IMR-90 (cell line): ENCODE results near the gene MMEL1. TPM values are rescaled to one million over a fixed set of nuclear protein-coding genes. Genes with fewer than 3 reads are reported as not detected.
A peak's percentile ranks its signal among the peaks of the same experiment; 100 is the strongest.

Source experiments
- ATAC-seq: fragments of 200-7000 bp; cut with Tn5 transposase; 2 replicates; pipeline ENCODE4 v1.9.1; 2020; ENCODE audit warnings: low read depth, mild to moderate bottlenecking, moderate library complexity
- BruUV-seq: library from RNA; stranded (reverse); fragments of 400-500 nt; replicated peaks from 2 replicates; lab custom pipeline; 2021; lab: Mats Ljungman, UMichigan
- CTCF ChIA-PET: fragments of 300-600 bp; formaldehyde crosslinking; extraction: SDS; loops from one replicate; lab custom pipeline; 2021; ENCODE audit warnings: antibody characterized with exemption; lab: Yijun Ruan, JAX
- POLR2A ChIA-PET: fragments of 300-600 bp; sonication (Branson Sonifier 250); formaldehyde crosslinking; loops from one replicate; lab custom pipeline; 2022; ENCODE audit warnings: antibody characterized with exemption; ENCODE audit not compliant: unreplicated experiment; lab: Charles Lee
- DNase-seq: peaks from one replicate; pipeline ENCODE4 v3.0.0; 2013
- H2AFZ ChIP-seq: replicated peaks from 2 replicates; pipeline ENCODE3; 2013; ENCODE audit warnings: low read length, mild to moderate bottlenecking; ENCODE audit not compliant: poor library complexity
- H2AK5ac ChIP-seq: 2 replicates; pipeline ENCODE4 v1.6.1; 2013; ENCODE audit warnings: low read depth, low read length, inconsistent platforms
- H2AK9ac ChIP-seq: replicated peaks from 2 replicates; pipeline ENCODE3; 2013; ENCODE audit warnings: mild to moderate bottlenecking, low read depth, low read length, moderate library complexity; ENCODE audit not compliant: poor library complexity
- H2BK120ac ChIP-seq: 2 replicates; pipeline ENCODE4 v1.6.1; 2013; ENCODE audit warnings: low read depth, low read length, inconsistent platforms
- H2BK15ac ChIP-seq: 3 replicates; pipeline ENCODE4 v1.6.1; 2013; ENCODE audit warnings: low read depth, low read length, inconsistent platforms
- H2BK20ac ChIP-seq: 2 replicates; pipeline ENCODE4 v1.6.1; 2013; ENCODE audit warnings: low read depth, mild to moderate bottlenecking, inconsistent platforms, low read length, moderate library complexity
- H2BK5ac ChIP-seq: 2 replicates; pipeline ENCODE4 v1.6.1; 2013; ENCODE audit warnings: mild to moderate bottlenecking, low read depth, low read length, inconsistent platforms; ENCODE audit not compliant: poor library complexity, severe bottlenecking
- H3K14ac ChIP-seq: replicated peaks from 2 replicates; pipeline ENCODE4 v1.6.1; 2013; ENCODE audit warnings: low read depth, low read length, inconsistent platforms
- H3K18ac ChIP-seq: 2 replicates; pipeline ENCODE4 v1.6.1; 2013; ENCODE audit warnings: low read depth, low read length, control low read depth
- H3K23ac ChIP-seq: 2 replicates; pipeline ENCODE4 v1.6.1; 2013; ENCODE audit warnings: low read depth, low read length, inconsistent platforms
- H3K27ac ChIP-seq: 2 replicates; pipeline ENCODE4 v1.5.1; 2013; ENCODE audit warnings: mild to moderate bottlenecking, control low read depth, low read length; ENCODE audit not compliant: insufficient read depth
- H3K27me3 ChIP-seq: 2 replicates; pipeline ENCODE4 v1.6.1; 2013; ENCODE audit warnings: low read length; ENCODE audit not compliant: control insufficient read depth, insufficient read depth
- H3K36me3 ChIP-seq: 2 replicates; pipeline ENCODE4 v1.6.1; 2013; ENCODE audit warnings: low read length, mixed read lengths; ENCODE audit not compliant: control insufficient read depth, insufficient read depth
- H3K4ac ChIP-seq: 2 replicates; pipeline ENCODE4 v1.6.1; 2013; ENCODE audit warnings: low read depth, low read length, inconsistent platforms
- H3K4me1 ChIP-seq: 2 replicates; pipeline ENCODE4 v1.6.1; 2013; ENCODE audit warnings: low read length, mixed read lengths; ENCODE audit not compliant: control insufficient read depth, insufficient read depth
- H3K4me2 ChIP-seq: 2 replicates; pipeline ENCODE4 v1.6.1; 2013; ENCODE audit warnings: low read depth, mild to moderate bottlenecking, control low read depth, low read length, moderate library complexity
- H3K4me3 ChIP-seq: 2 replicates; pipeline ENCODE4 v1.5.1; 2013; ENCODE audit warnings: low read depth, mild to moderate bottlenecking, control low read depth, low read length, moderate library complexity; ENCODE audit not compliant: insufficient read depth
- H3K56ac ChIP-seq: 2 replicates; pipeline ENCODE4 v1.6.1; 2013; ENCODE audit warnings: low read length, inconsistent platforms; ENCODE audit not compliant: insufficient read depth; ENCODE audit errors: extremely low read depth
- H3K79me1 ChIP-seq, 2 experiments: 2 replicates each; pipeline ENCODE4 v1.6.1; 2013; ENCODE audit warnings: low read length in 2 of 2, inconsistent platforms in 1 of 2, low read depth in 1 of 2
- H3K9ac ChIP-seq: 2 replicates; pipeline ENCODE4 v1.6.1; 2013; ENCODE audit warnings: low read depth, low read length, control low read depth
- H3K9me1 ChIP-seq: 2 replicates; pipeline ENCODE4 v1.6.1; 2013; ENCODE audit warnings: low read length, inconsistent platforms; ENCODE audit not compliant: insufficient read depth
- H3K9me3 ChIP-seq: 2 replicates; pipeline ENCODE4 v1.6.1; 2013; ENCODE audit warnings: low read length; ENCODE audit not compliant: control insufficient read depth, insufficient read depth
- H4K20me1 ChIP-seq: 2 replicates; pipeline ENCODE4 v1.6.1; 2013; ENCODE audit warnings: low read length, inconsistent platforms; ENCODE audit not compliant: insufficient read depth
- H4K5ac ChIP-seq: 2 replicates; pipeline ENCODE4 v1.6.1; 2013; ENCODE audit warnings: mild to moderate bottlenecking, low read depth, low read length, control low read depth
- H4K8ac ChIP-seq, 2 experiments: 2 replicates each; pipeline ENCODE4 v1.6.1; 2013; ENCODE audit warnings: low read depth in 2 of 2, low read length in 2 of 2, control low read depth in 1 of 2, inconsistent platforms in 1 of 2
- H4K91ac ChIP-seq: 2 replicates; pipeline ENCODE4 v1.6.1; 2013; ENCODE audit warnings: low read depth, low read length, inconsistent platforms; ENCODE audit not compliant: insufficient read depth
- MAFK ChIP-seq: IDR thresholded peaks from 2 replicates; pipeline ENCODE4 v1.6.1; 2012; ENCODE audit warnings: low read depth, low read length, improper control_type of control experiment
- MAZ ChIP-seq: IDR thresholded peaks from 2 replicates; pipeline ENCODE4 v1.6.1; 2012; ENCODE audit warnings: low read depth, mild to moderate bottlenecking, low read length, improper control_type of control experiment, moderate library complexity, borderline replicate concordance
- RCOR1 ChIP-seq: IDR thresholded peaks from 2 replicates; pipeline ENCODE4 v1.6.1; 2012; ENCODE audit warnings: mild to moderate bottlenecking, low read length, improper control_type of control experiment; ENCODE audit not compliant: insufficient replicate concordance
- SMC3 ChIP-seq: fragments of 150-350 bp; IDR thresholded peaks from 2 replicates; pipeline ENCODE4 v1.6.1; 2016; ENCODE audit warnings: low read depth, mild to moderate bottlenecking, antibody characterized with exemption, low read length, moderate library complexity
- WGBS, 2 experiments: methylation state at CpG; one replicate each; pipeline versions ENCODE4 v1.1.5 to v1.1.7; 2013; ENCODE audit warnings: missing lambda C conversion rate in 2 of 2; ENCODE audit not compliant: insufficient read length in 1 of 2; ENCODE audit errors: extremely low coverage in 2 of 2; 5-methylcytosine and 5-hydroxymethylcytosine counted together
- dilution Hi-C: fragments of 300-500 bp; cut with HindIII; formaldehyde crosslinking; loops from one replicate; pipeline ENCODE4 v1.14.3; 2018; ENCODE audit warnings: low sequenced_read_pairs; ENCODE audit not compliant: unreplicated experiment
- in situ Hi-C: fragments of 300-500 bp; cut with MboI; formaldehyde crosslinking; loops from 3 replicates; pipeline ENCODE4 v1.14.3; 2019; ENCODE audit warnings: low sequenced_read_pairs, inconsistent platforms, mixed read lengths
- intact Hi-C: fragments of 100-400 bp; cut with micrococcal nuclease; formaldehyde crosslinking; loops from 2 replicates; pipeline ENCODE4 v1.10.0; 2022
- polyA plus RNA-seq, 3 experiments: library from polyadenylated mRNA; depleted of rRNA; stranded (reverse); fragments of >200 nt; gene quantifications; 2 replicates each; pipeline ENCODE4 v1.2.3, GENCODE V29; 2012; ENCODE audit warnings: low replicate concordance in 1 of 3
- total RNA-seq: library from RNA; depleted of rRNA; stranded (reverse); fragments of >200 nt; gene quantifications from 2 replicates; pipeline ENCODE4 v1.2.3, GENCODE V29; 2012
- TF ChIP-seq, protein P1 (sequence below): fragments of 150-350 bp; IDR thresholded peaks from 2 replicates; pipeline ENCODE4 v1.6.1; 2016; ENCODE audit warnings: low read depth, mild to moderate bottlenecking, low read length, moderate library complexity, borderline replicate concordance

The MMEL1 gene
- total and polyA plus RNA-seq, 2 of the 4 experiments (the other 2 are of a cell fraction), result under 0.01 to 0.12 TPM

DNA sequence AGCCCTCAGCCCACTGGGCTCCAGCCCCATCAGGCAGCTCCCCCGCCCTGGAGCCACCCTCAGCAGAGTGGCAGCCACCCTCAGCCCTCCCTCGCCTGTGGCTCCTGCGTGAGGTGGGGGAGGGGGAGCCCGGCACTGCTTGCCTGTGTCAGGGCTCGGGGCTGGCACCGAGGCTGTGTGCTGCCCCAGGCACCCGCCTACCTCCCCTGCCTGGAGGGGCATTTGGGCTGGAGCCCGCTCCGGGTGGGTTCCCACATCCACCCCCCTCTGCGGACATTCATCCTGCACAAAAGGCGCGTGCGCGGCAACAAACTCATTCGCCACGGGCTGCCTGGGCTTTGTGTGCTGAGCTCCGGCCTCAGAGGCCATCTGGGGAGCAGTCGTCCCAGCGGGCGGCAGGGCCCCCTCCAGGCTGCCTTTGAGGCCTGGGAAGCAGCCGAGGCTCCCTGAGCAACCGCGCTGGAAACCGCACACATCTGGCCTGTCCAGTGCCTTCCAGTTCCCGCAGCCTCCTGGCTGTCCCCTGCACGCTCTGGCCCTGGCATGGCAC is 89.2 kb downstream of the MMEL1 start:
- no peak overlapping the region for H3K27ac ChIP-seq
- no peak overlapping the region for H3K14ac ChIP-seq
- H3K56ac ChIP-seq, result no peak overlapping the region
- no peak overlapping the region for H3K23ac ChIP-seq
- peak overlapping the region; percentile 71 for H2AFZ ChIP-seq
- H3K4me3 ChIP-seq, result no peak overlapping the region
- H2BK5ac ChIP-seq, result no peak overlapping the region
- ChIA-PET CTCF (no interaction called here), POLR2A (no interaction called here)
- H2AK5ac ChIP-seq, result 0 out of 2 replicates have a peak overlapping the region, but pooled peaks have one; percentile 16
- in situ Hi-C loops (loop anchor here (5.0 to 25.0 kb wide), 2 partner anchors 131 to 356 kb away; partner anchors contain the start of genes FAAP20 and PEX10), dilution Hi-C loops (no loop called here), intact Hi-C loops (no loop called here)
- no peak overlapping the region for H3K18ac ChIP-seq
- H3K9me3 ChIP-seq, result no peaks in the 10 kb centered on the region
- H4K20me1 ChIP-seq, result 0 out of 2 replicates have a peak, but pooled peaks cover 3% of the 10 kb centered on the region
- WGBS, 2 experiments, result 25% methylated on average over 16 of the region's 26 CpGs; no CpG with 5 or more reads in 1 of the 2 experiments
- H3K4ac ChIP-seq, result no peak overlapping the region
- peaks cover 2% of the 10 kb centered on the region; the same call in 1 of the 2 replicates for H3K27me3 ChIP-seq
- ATAC-seq (no peak), DNase-seq (peak; percentile 27)
- H3K36me3 ChIP-seq, result no peaks in the 10 kb centered on the region
- peaks cover 0 to 10% of the 10 kb centered on the region in 2 experiments; a peak in 1 of 4 replicates for H3K79me1 ChIP-seq
- no peak overlapping the region for H2BK15ac ChIP-seq
- no TSS peak for BruUV-seq
- peak overlapping the region; percentile 82 for H2AK9ac ChIP-seq
- no peak overlapping the region for H2BK120ac ChIP-seq
- no peaks in the 10 kb centered on the region for H3K9me1 ChIP-seq
- no peak overlapping the region for H3K9ac ChIP-seq
- no peak for TF ChIP-seq RCOR1
- no peak for TF ChIP-seq MAFK
- TF ChIP-seq, protein P1, sequence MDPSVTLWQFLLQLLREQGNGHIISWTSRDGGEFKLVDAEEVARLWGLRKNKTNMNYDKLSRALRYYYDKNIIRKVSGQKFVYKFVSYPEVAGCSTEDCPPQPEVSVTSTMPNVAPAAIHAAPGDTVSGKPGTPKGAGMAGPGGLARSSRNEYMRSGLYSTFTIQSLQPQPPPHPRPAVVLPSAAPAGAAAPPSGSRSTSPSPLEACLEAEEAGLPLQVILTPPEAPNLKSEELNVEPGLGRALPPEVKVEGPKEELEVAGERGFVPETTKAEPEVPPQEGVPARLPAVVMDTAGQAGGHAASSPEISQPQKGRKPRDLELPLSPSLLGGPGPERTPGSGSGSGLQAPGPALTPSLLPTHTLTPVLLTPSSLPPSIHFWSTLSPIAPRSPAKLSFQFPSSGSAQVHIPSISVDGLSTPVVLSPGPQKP, result no peak
- TF ChIP-seq SMC3, result no peak
- TF ChIP-seq MAZ, result no peak
- no peak overlapping the region for H3K4me2 ChIP-seq
- no peak overlapping the region for H4K5ac ChIP-seq
- H3K4me1 ChIP-seq, result peaks cover 8% of the 10 kb centered on the region
- H4K91ac ChIP-seq, result no peak overlapping the region
- no peak overlapping the region for H4K8ac ChIP-seq
- H2BK20ac ChIP-seq, result no peak overlapping the region
